OCI-LY7 (cell line): Measurements from ENCODE around the gene APBA3. TPM values are rescaled to one million over a fixed set of nuclear protein-coding genes. Genes with fewer than 3 reads are reported as not detected.

Experiments used
- BruUV-seq: library from RNA; stranded (reverse); fragments of 400-500 nt; replicated peaks from 2 replicates; lab custom pipeline; 2021; lab: Mats Ljungman, UMichigan
- CTCF ChIA-PET: fragments of 300-600 bp; sonication (Branson Sonifier 250); formaldehyde crosslinking; loops from one replicate; lab custom pipeline; 2022; ENCODE audit warnings: antibody characterized with exemption; ENCODE audit not compliant: unreplicated experiment; lab: Charles Lee
- POLR2A ChIA-PET: fragments of 300-600 bp; sonication (Branson Sonifier 250); formaldehyde crosslinking; loops from one replicate; lab custom pipeline; 2022; ENCODE audit warnings: antibody characterized with exemption; lab: Charles Lee
- DNase-seq: peaks from one replicate; pipeline ENCODE4 v3.0.0-alpha.2; 2015; ENCODE audit warnings: low spot score
- H2AFZ ChIP-seq: fragments of 200-600 bp; sonication (generic), shearing (Covaris generic); 2 replicates; pipeline ENCODE4 v1.6.1; 2014; ENCODE audit warnings: mild to moderate bottlenecking, antibody characterized with exemption, low read length, moderate library complexity
- H3K27ac ChIP-seq: fragments of 200-600 bp; sonication (generic); 2 replicates; pipeline ENCODE4 v1.5.1; 2014; ENCODE audit warnings: mixed run types, low read depth, mild to moderate bottlenecking, moderate library complexity, low read length, inconsistent platforms; ENCODE audit not compliant: poor library complexity, severe bottlenecking
- H3K36me3 ChIP-seq: fragments of 200-600 bp; sonication (generic); 2 replicates; pipeline ENCODE4 v1.6.1; 2014; ENCODE audit warnings: mild to moderate bottlenecking, antibody characterized with exemption, low read length, moderate library complexity, mixed read lengths; ENCODE audit not compliant: insufficient read depth
- H3K4me1 ChIP-seq: fragments of 200-600 bp; sonication (generic); 2 replicates; pipeline ENCODE4 v1.5.1; 2014; ENCODE audit warnings: mild to moderate bottlenecking, low read length; ENCODE audit not compliant: insufficient read depth, poor library complexity, severe bottlenecking
- H3K4me2 ChIP-seq: fragments of 200-600 bp; sonication (generic); 2 replicates; pipeline ENCODE4 v1.6.1; 2014; ENCODE audit warnings: mild to moderate bottlenecking, low read length
- H3K4me3 ChIP-seq: fragments of 200-600 bp; sonication (generic); 2 replicates; pipeline ENCODE4 v1.5.1; 2014; ENCODE audit warnings: mild to moderate bottlenecking, low read depth, low read length; ENCODE audit not compliant: poor library complexity, severe bottlenecking
- H3K79me2 ChIP-seq: fragments of 200-600 bp; sonication (generic); 2 replicates; pipeline ENCODE4 v1.6.1; 2016; ENCODE audit warnings: low read depth, mild to moderate bottlenecking, low read length, moderate library complexity, mixed read lengths; ENCODE audit not compliant: insufficient read depth
- H3K9me2 ChIP-seq: fragments of 200-600 bp; sonication (generic); 2 replicates; pipeline ENCODE4 v1.6.1; 2016; ENCODE audit warnings: mild to moderate bottlenecking, low read length, mixed read lengths; ENCODE audit not compliant: insufficient read depth
- H3K9me3 ChIP-seq: fragments of 200-600 bp; sonication (generic); 2 replicates; pipeline ENCODE4 v1.6.1; 2014; ENCODE audit warnings: mild to moderate bottlenecking, mixed run types, low read length, mixed read lengths
- H4K20me1 ChIP-seq: fragments of 200-600 bp; sonication (generic); 2 replicates; pipeline ENCODE4 v1.6.1; 2014; ENCODE audit warnings: mild to moderate bottlenecking, antibody characterized with exemption, low read length, moderate library complexity, mixed read lengths; ENCODE audit not compliant: insufficient read depth
- CTCF ChIP-seq: fragments of 200-600 bp; sonication (generic); conservative IDR thresholded peaks from 2 replicates; pipeline ENCODE4 v1.5.1; 2014; ENCODE audit warnings: mild to moderate bottlenecking, antibody characterized with exemption, low read length, moderate library complexity, mixed read lengths
- EZH2phosphoT487 ChIP-seq: fragments of 200-600 bp; sonication (generic); IDR thresholded peaks from 2 replicates; pipeline ENCODE4 v1.6.1; 2018; ENCODE audit warnings: low read depth, borderline replicate concordance, mild to moderate bottlenecking, mixed run types, antibody characterized with exemption, low read length, moderate library complexity, mixed read lengths
- intact Hi-C: fragments of 100-400 bp; cut with micrococcal nuclease; formaldehyde crosslinking; loops from one replicate; pipeline ENCODE4 v1.10.0; 2022; ENCODE audit not compliant: unreplicated experiment
- total RNA-seq, 2 experiments: library from RNA; depleted of rRNA in 1 of 2; stranded (reverse); fragments of >200 nt in 1 of 2; shearing (Covaris generic) in 1 of 2; gene quantifications; 2 replicates each; pipeline ENCODE4 v1.2.3, GENCODE V29; 2014 to 2022

The APBA3 gene
- total RNA-seq, 2 experiments from 2014 or later: 28.7 to 34.7 TPM

GRCh38 chr19:3753631-3754410, 7.7 kb downstream of the APBA3 start:
- ChIA-PET POLR2A (no interaction called here), CTCF (no interaction called here)
- intact Hi-C loops: no loop called here
- Histone ChIP-seq H3K27ac (no peak overlapping the region), H3K9me3 (no peaks in the 10 kb centered on the region), H3K4me1 (no peaks in the 10 kb centered on the region), H3K79me2 (no peaks in the 10 kb centered on the region), H4K20me1 (no peaks in the 10 kb centered on the region), H3K36me3 (0 out of 2 replicates have a peak, but pooled peaks cover 8% of the 10 kb centered on the region), H3K4me2 (no peak overlapping the region), H2AFZ (no peak overlapping the region), H3K9me2 (no peaks in the 10 kb centered on the region), H3K4me3 (no peak overlapping the region)
- DNase-seq: no peak
- BruUV-seq: no TSS peak
- no peak for TF ChIP-seq EZH2phosphoT487
- TF ChIP-seq CTCF: no peak

GRCh38 chr19:3752492-3752891, 9.0 kb downstream of the APBA3 start:
- Histone ChIP-seq H2AFZ (no peak overlapping the region), H3K4me3 (no peak overlapping the region), H3K79me2 (no peaks in the 10 kb centered on the region), H3K27ac (no peak overlapping the region), H3K36me3 (no peaks in the 10 kb centered on the region), H3K9me3 (no peaks in the 10 kb centered on the region), H4K20me1 (no peaks in the 10 kb centered on the region), H3K4me1 (no peaks in the 10 kb centered on the region), H3K4me2 (no peak overlapping the region), H3K9me2 (no peaks in the 10 kb centered on the region)
- no peak for TF ChIP-seq EZH2phosphoT487
- TF ChIP-seq CTCF: no peak
- no TSS peak for BruUV-seq
- ChIA-PET CTCF (no interaction called here), POLR2A (no interaction called here)
- no peak for DNase-seq
- intact Hi-C loops: no loop called here

- Histone ChIP-seq H3K9me3 (no peaks in the 10 kb centered on the region), H3K4me2 (no peak overlapping the region), H2AFZ (no peak overlapping the region), H3K36me3 (no peaks in the 10 kb centered on the region), H3K27ac (no peak overlapping the region), H3K4me1 (no peaks in the 10 kb centered on the region), H3K4me3 (no peak overlapping the region), H3K79me2 (no peaks in the 10 kb centered on the region), H4K20me1 (no peaks in the 10 kb centered on the region), H3K9me2 (no peaks in the 10 kb centered on the region)
- POLR2A ChIA-PET: no interaction called here
- intact Hi-C loops: no loop called here
- CTCF ChIA-PET: no interaction called here
- no peak for DNase-seq
- BruUV-seq: no TSS peak
- TF ChIP-seq EZH2phosphoT487: no peak
- TF ChIP-seq CTCF: no peak
Observed at GRCh38 chr19:3751236-3751635, 10.3 kb downstream of the APBA3 start.
